Smooth muscle cell (in vitro differentiated cells): ENCODE results near the gene RSPH9. TPM values are rescaled to one million over a fixed set of nuclear protein-coding genes. Genes with fewer than 3 reads are reported as not detected.

Experiments
- DNase-seq: peaks from one replicate; lab custom pipeline; 2025; ENCODE audit not compliant: unreplicated experiment; lab: John Stamatoyannopoulos, UW
- H2AFZ ChIP-seq: fragments of 200-600 bp; sonication (generic); 2 replicates; pipeline ENCODE4 v1.6.0; 2016; ENCODE audit warnings: antibody characterized with exemption, low read depth, mild to moderate bottlenecking
- H3F3A ChIP-seq: fragments of 200-600 bp; sonication (generic); 2 replicates; pipeline ENCODE4 v1.6.0; 2017; ENCODE audit warnings: antibody characterized with exemption, low read depth
- H3K27ac ChIP-seq: fragments of 200-600 bp; sonication (generic); 2 replicates; pipeline ENCODE4 v1.5.1; 2016; ENCODE audit warnings: low read depth, mild to moderate bottlenecking
- H3K27me3 ChIP-seq: fragments of 200-600 bp; sonication (generic); 2 replicates; pipeline ENCODE4 v1.6.1; 2016; ENCODE audit warnings: low read depth, mild to moderate bottlenecking
- H3K36me3 ChIP-seq: fragments of 200-600 bp; sonication (generic); 2 replicates; pipeline ENCODE4 v1.5.1; 2016; ENCODE audit warnings: low read depth
- H3K4me1 ChIP-seq: fragments of 200-600 bp; sonication (generic); 2 replicates; pipeline ENCODE4 v1.5.1; 2016; ENCODE audit warnings: low read depth
- H3K4me2 ChIP-seq: fragments of 200-600 bp; sonication (generic); 2 replicates; pipeline ENCODE4 v1.6.0; 2016; ENCODE audit warnings: mild to moderate bottlenecking
- H3K4me3 ChIP-seq: fragments of 200-600 bp; sonication (generic); 2 replicates; pipeline ENCODE4 v1.5.1; 2016; ENCODE audit warnings: mild to moderate bottlenecking
- H3K79me2 ChIP-seq: fragments of 200-600 bp; sonication (generic); 2 replicates; pipeline ENCODE4 v1.6.0; 2016; ENCODE audit warnings: low read depth, mild to moderate bottlenecking
- H3K9ac ChIP-seq: fragments of 200-600 bp; sonication (generic); 2 replicates; pipeline ENCODE4 v1.6.0; 2016; ENCODE audit warnings: low read depth
- H3K9me3 ChIP-seq: fragments of 200-600 bp; sonication (generic); replicated peaks from 2 replicates; pipeline ENCODE4 v1.5.1; 2016; ENCODE audit warnings: low read depth
- H4K20me1 ChIP-seq: fragments of 200-600 bp; sonication (generic); 2 replicates; pipeline ENCODE4 v1.6.0; 2016; ENCODE audit warnings: low read depth
- CTCF ChIP-seq: fragments of 200-600 bp; sonication (generic); IDR thresholded peaks from 2 replicates; pipeline ENCODE4 v1.5.1; 2017; ENCODE audit warnings: borderline replicate concordance, mild to moderate bottlenecking, antibody characterized with exemption; ENCODE audit not compliant: insufficient read depth, poor library complexity, severe bottlenecking
- WGBS: methylation state at CpG from one replicate; pipeline ENCODE4 v1.1.7; 2016; ENCODE audit warnings: low lambda C conversion rate; 5-methylcytosine and 5-hydroxymethylcytosine counted together
- polyA plus RNA-seq: library from polyadenylated mRNA; unstranded; fragments of >200 nt; fragmentation: Nextera tagmentation; extraction: Ambion mirVana; gene quantifications from 2 replicates; pipeline ENCODE4 v1.2.1, GENCODE V29; 2016
- total RNA-seq: library from RNA; depleted of rRNA; stranded (reverse); fragments of >200 nt; gene quantifications from 2 replicates; pipeline ENCODE4 v1.2.3, GENCODE V29; 2014

RSPH9 gene
- total and polyA plus RNA-seq, 2 experiments from 2014 or later, result 1.9 to 2.5 TPM

DNA sequence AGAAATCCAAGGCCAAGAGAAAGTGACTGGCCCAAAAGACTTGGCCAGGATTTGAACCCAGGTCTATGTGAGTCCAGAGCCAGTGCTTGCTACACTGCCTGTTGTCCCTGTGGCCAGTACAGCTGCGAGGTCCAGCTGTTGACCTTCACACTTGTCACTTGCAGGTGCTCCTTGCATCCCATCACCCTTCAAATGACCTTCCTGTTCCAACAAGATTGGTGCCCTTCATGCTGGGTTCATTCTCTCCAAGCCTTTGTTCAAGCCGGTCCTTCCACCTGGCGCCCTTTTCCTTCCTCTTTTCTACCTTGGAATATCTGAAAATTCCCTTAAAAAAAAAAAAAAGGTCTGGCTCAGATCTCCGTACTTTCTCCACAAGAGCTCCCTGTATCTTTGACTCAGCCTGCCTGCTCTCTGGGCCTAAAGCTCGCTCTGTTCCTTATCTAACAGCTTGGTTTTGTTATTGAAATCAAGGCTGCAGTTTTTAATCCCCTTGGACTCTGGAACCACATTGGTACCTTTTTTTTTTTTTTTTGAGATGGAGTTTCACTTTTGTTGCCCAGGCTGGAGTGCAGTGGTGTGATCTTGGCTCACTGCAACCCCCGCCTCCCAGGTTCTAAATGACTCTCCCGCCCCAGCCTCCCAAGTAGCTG is 64.9 kb downstream of the RSPH9 start:
- Histone ChIP-seq H3K36me3 (no peaks in the 10 kb centered on the region), H3K4me1 (peaks cover 12% of the 10 kb centered on the region), H4K20me1 (peaks cover 5% of the 10 kb centered on the region), H3K4me3 (no peak overlapping the region), H3K4me2 (peak overlapping the region; percentile 2), H3K9ac (no peak overlapping the region), H3K27me3 (no peaks in the 10 kb centered on the region), H3F3A (peaks cover 11% of the 10 kb centered on the region), H2AFZ (no peak overlapping the region), H3K79me2 (no peaks in the 10 kb centered on the region), H3K9me3 (no peaks in the 10 kb centered on the region), H3K27ac (no peak overlapping the region)
- TF ChIP-seq CTCF, result no peak
- 63% methylated on average over 7 of the region's 7 CpGs for WGBS
- no peak for DNase-seq

DNA sequence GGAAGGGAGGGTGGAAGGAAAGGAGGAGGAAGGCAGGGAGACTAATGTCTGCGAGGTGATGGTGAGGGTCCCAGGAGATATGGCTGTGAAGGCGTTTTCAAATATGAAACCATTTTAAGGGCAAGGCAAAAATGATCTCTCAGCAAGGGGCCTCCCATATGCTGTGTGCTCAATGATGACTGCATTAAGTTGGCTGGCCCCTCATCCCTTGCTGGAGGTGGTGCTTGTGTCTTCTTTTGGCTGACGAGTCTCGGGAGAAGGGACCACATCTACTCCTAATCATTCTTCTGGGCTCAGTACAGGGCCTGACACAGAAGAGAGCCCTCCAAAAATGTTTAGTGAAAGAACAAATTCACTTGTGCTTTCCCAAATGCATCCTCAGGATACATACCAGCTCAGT is 65.7 kb downstream of the RSPH9 start:
- no peak for DNase-seq
- Histone ChIP-seq H3F3A (peaks cover 11% of the 10 kb centered on the region), H3K27me3 (no peaks in the 10 kb centered on the region), H3K4me2 (no peak overlapping the region), H3K4me1 (peaks cover 6% of the 10 kb centered on the region), H4K20me1 (peaks cover 5% of the 10 kb centered on the region), H3K4me3 (no peak overlapping the region), H2AFZ (no peak overlapping the region), H3K9me3 (no peaks in the 10 kb centered on the region), H3K36me3 (no peaks in the 10 kb centered on the region), H3K79me2 (no peaks in the 10 kb centered on the region), H3K27ac (no peak overlapping the region), H3K9ac (no peak overlapping the region)
- WGBS, result 75% methylated on average over 4 of the region's 4 CpGs
- no peak for TF ChIP-seq CTCF

- H3K4me1 ChIP-seq, result peaks cover 6% of the 10 kb centered on the region
- no peak overlapping the region for H3K9ac ChIP-seq
- TF ChIP-seq CTCF, result no peak
- no peaks in the 10 kb centered on the region for H3K36me3 ChIP-seq
- no peak overlapping the region for H3K4me3 ChIP-seq
- H4K20me1 ChIP-seq, result peaks cover 5% of the 10 kb centered on the region
- no peaks in the 10 kb centered on the region for H3K9me3 ChIP-seq
- H3K27me3 ChIP-seq, result no peaks in the 10 kb centered on the region
- DNase-seq, result no peak
- H3K27ac ChIP-seq, result no peak overlapping the region
- H3K79me2 ChIP-seq, result no peaks in the 10 kb centered on the region
- H3K4me2 ChIP-seq, result no peak overlapping the region
- 73% methylated on average over 6 of the region's 6 CpGs for WGBS
- H2AFZ ChIP-seq, result no peak overlapping the region
- H3F3A ChIP-seq, result peaks cover 11% of the 10 kb centered on the region
Measured at GRCh38 chr6:43712579-43712978, 67.7 kb downstream of the RSPH9 start.

GRCh38 chr6:43713643-43714310 is 68.9 kb downstream of the RSPH9 start:
- H3K27ac ChIP-seq, result no peak overlapping the region
- H3K9ac ChIP-seq, result no peak overlapping the region
- no peaks in the 10 kb centered on the region for H3K36me3 ChIP-seq
- H3F3A ChIP-seq, result peaks cover 11% of the 10 kb centered on the region
- H3K4me2 ChIP-seq, result no peak overlapping the region
- no peak for DNase-seq
- H2AFZ ChIP-seq, result no peak overlapping the region
- peaks cover 5% of the 10 kb centered on the region for H4K20me1 ChIP-seq
- H3K27me3 ChIP-seq, result no peaks in the 10 kb centered on the region
- peaks cover 6% of the 10 kb centered on the region for H3K4me1 ChIP-seq
- no peak overlapping the region for H3K4me3 ChIP-seq
- no peaks in the 10 kb centered on the region for H3K9me3 ChIP-seq
- WGBS, result 94% methylated on average over 13 of the region's 13 CpGs
- no peaks in the 10 kb centered on the region for H3K79me2 ChIP-seq
- no peak for TF ChIP-seq CTCF
